ENCODE measurements around the gene CENPX.

Gene CENPX

DNA sequence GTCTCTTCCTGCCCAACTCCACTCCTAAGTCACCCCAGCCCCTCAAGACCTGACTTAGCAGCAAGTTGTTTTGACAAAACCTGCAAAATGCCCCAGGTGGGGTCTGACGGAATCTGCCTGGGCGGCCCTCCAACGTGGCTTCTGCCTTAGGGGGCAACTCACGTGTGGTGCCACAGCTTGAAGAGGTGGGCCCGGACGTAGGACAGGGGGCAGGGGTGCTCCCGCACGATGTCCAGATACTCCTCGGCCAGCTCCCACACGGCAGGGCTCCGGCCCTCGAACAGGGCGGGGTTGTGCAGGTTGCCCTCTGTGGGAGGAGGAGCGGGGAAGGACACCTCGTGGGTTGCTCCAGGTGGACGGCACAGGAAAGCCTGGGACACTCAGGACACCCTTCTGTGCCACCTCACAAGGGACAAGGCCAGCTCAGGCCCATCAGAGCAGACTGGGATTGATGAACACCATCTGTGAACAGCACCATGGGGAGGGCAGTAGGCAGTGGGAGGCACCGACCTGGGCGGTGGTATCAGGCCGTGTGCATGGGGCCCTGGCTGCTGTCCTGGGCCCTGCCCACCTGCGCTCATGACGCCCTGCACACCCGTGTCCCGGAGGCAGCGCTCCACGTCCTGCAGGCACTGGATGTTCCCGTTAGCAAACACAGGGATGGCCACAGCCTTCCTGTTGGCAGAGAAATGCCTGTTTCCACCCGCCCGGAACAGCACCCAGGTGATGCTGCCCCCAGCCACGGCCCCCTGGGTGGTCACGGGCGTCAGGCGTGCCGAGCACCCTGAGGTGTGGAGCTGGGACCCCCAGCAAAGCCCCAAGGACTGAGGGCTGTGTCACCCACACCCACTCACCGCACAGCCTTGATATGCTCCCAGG, 38.6 kb upstream of the CENPX start:
- H3K4me1 ChIP-seq, result peaks cover 10% of the 10 kb centered on the region
- no peaks in the 10 kb centered on the region for H3K9me3 ChIP-seq (ENCODE audit: control insufficient read depth, low read length)
- no peaks in the 10 kb centered on the region for H3K27me3 ChIP-seq (ENCODE audit: control insufficient read depth, insufficient read depth, low read length)
- H3K79me2 ChIP-seq, result no peaks in the 10 kb centered on the region
- H3K9ac ChIP-seq, result no peak overlapping the region
- no peak overlapping the region for H3K4me2 ChIP-seq (ENCODE audit: low read length)
- H2AFZ ChIP-seq, result no peak overlapping the region
- H3K36me3 ChIP-seq (ENCODE audit: control insufficient read depth, insufficient read depth, low read length), result no peaks in the 10 kb centered on the region
- H3K4me3 ChIP-seq (ENCODE audit: low read depth, low read length), result no peak overlapping the region
- TF ChIP-seq, protein P1, sequence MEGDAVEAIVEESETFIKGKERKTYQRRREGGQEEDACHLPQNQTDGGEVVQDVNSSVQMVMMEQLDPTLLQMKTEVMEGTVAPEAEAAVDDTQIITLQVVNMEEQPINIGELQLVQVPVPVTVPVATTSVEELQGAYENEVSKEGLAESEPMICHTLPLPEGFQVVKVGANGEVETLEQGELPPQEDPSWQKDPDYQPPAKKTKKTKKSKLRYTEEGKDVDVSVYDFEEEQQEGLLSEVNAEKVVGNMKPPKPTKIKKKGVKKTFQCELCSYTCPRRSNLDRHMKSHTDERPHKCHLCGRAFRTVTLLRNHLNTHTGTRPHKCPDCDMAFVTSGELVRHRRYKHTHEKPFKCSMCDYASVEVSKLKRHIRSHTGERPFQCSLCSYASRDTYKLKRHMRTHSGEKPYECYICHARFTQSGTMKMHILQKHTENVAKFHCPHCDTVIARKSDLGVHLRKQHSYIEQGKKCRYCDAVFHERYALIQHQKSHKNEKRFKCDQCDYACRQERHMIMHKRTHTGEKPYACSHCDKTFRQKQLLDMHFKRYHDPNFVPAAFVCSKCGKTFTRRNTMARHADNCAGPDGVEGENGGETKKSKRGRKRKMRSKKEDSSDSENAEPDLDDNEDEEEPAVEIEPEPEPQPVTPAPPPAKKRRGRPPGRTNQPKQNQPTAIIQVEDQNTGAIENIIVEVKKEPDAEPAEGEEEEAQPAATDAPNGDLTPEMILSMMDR (IDR thresholded peaks at IDR 0.05), result no peak
- H3K27ac ChIP-seq, result no peak overlapping the region

DNA sequence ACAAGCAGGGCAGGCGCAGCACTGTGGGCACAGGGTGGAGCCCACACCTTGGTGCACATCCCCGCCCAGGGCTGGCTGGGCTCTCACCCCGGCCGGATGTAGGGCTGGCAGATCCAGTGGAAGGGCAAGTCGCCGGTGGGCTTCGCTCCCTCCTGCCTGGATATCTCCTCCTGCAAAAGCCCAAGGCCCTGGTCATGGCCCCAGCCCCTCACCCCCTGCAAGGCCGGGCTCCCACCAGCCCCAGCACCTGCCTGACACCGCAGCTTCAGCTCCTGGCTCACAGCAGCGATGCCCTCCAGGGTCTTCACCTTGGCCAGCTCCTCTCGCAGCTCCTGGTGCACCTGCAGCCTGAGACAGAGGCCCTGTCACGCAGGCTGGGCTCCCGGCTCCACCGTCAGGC, 37.9 kb upstream of the CENPX start:
- H3K4me3 ChIP-seq (ENCODE audit: low read depth, low read length), result no peak overlapping the region
- no peak overlapping the region for H2AFZ ChIP-seq
- no peak overlapping the region for H3K27ac ChIP-seq
- TF ChIP-seq, protein P1 (IDR thresholded peaks at IDR 0.05), result no peak
- H3K4me2 ChIP-seq (ENCODE audit: low read length), result no peak overlapping the region
- H3K9ac ChIP-seq, result no peak overlapping the region
- H3K9me3 ChIP-seq (ENCODE audit: control insufficient read depth, low read length), result no peaks in the 10 kb centered on the region
- no peaks in the 10 kb centered on the region for H3K79me2 ChIP-seq
- H3K4me1 ChIP-seq, result peaks cover 7% of the 10 kb centered on the region
- no peaks in the 10 kb centered on the region for H3K36me3 ChIP-seq (ENCODE audit: control insufficient read depth, insufficient read depth, low read length)
- H3K27me3 ChIP-seq (ENCODE audit: control insufficient read depth, insufficient read depth, low read length), result no peaks in the 10 kb centered on the region

DNA sequence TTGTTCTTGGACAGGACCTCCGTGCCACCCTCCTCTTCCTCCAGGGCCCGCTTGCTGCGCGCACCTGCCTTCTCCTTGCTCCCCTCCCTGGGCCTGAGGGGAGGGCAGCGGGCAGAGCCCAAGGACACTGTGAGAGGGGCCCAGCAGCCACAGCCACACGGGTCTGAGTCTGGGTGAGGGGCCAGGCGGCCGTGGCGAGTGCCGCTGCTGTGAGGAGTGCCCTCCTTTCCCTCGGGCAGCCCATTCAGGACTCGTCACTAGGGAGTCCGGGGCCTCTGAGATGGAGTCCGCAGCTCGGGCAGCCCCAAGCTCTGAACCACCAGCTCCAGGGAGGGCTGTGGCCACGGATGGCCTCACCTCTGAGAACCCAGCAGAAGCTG, 37.3 kb upstream of the CENPX start:
- no peak overlapping the region for H2AFZ ChIP-seq
- no peaks in the 10 kb centered on the region for H3K27me3 ChIP-seq (ENCODE audit: control insufficient read depth, insufficient read depth, low read length)
- H3K9ac ChIP-seq, result no peak overlapping the region
- H3K4me1 ChIP-seq, result peaks cover 7% of the 10 kb centered on the region
- no peaks in the 10 kb centered on the region for H3K9me3 ChIP-seq (ENCODE audit: control insufficient read depth, low read length)
- H3K4me2 ChIP-seq (ENCODE audit: low read length), result no peak overlapping the region
- H3K4me3 ChIP-seq (ENCODE audit: low read depth, low read length), result no peak overlapping the region
- H3K27ac ChIP-seq, result no peak overlapping the region
- H3K79me2 ChIP-seq, result no peaks in the 10 kb centered on the region
- TF ChIP-seq, protein P1 (IDR thresholded peaks at IDR 0.05), result no peak
- no peaks in the 10 kb centered on the region for H3K36me3 ChIP-seq (ENCODE audit: control insufficient read depth, insufficient read depth, low read length)

DNA sequence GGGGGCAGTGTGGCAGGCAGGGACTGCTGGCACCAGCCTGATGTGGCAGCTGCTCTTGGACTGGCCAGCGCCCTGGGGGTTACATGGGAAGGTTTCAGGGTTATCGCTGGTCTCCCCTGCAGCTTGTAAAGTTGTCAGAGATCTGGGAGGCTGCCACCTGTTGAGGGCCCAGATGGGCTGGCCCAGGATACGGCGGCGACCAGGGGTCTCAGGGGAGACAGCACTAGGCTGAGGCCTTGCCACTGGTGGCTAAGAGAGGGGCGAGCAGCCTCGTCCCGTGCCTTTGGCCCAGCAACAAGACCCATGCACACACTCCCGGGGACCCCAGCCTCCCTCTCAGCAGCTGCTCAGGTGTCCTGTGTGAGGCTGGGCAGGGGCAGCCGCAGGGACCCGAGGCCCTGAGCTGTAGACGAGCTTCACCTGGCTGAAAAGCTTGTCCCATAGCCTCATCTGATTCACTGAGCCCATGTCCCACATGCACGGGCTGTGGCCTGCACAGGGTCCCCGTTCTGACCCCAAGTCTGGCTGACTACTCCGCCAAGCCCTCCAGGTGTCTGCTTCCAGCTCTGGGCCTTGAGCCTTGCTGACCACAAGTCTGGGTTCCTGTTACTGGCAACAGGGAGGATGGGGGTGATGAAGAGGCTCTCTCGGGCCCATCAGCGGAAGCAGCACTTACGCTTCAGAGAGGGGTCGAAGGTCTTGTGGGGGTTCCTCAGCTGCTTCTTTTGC, 36.8 kb upstream of the CENPX start:
- TF ChIP-seq, protein P1 (IDR thresholded peaks at IDR 0.05), result no peak
- H3K36me3 ChIP-seq (ENCODE audit: control insufficient read depth, insufficient read depth, low read length), result no peaks in the 10 kb centered on the region
- no peak overlapping the region for H3K4me3 ChIP-seq (ENCODE audit: low read depth, low read length)

More for the DNA sequence above, 36.8 kb upstream of the CENPX start:
- Histone ChIP-seq H3K79me2 (no peaks in the 10 kb centered on the region), H3K4me1 (peaks cover 2% of the 10 kb centered on the region), H3K4me2 (ENCODE audit: low read length) (no peak overlapping the region), H2AFZ (no peak overlapping the region), H3K9me3 (ENCODE audit: control insufficient read depth, low read length) (no peaks in the 10 kb centered on the region), H3K27ac (no peak overlapping the region), H3K27me3 (ENCODE audit: control insufficient read depth, insufficient read depth, low read length) (no peaks in the 10 kb centered on the region), H3K9ac (no peak overlapping the region)
